LNCaP clone FGC (cell line): ENCODE results near the gene SRMS.
"Not testable (repeated sequence)": the region's sequence is repeated elsewhere in the genome, so short reads cannot be mapped to it uniquely, and the experiment has no call there.

Experiments
- DNase-seq: peaks from one replicate; pipeline ENCODE4 v3.0.0-alpha.2; 2011; ENCODE audit warnings: low read depth
- H3K4me3 ChIP-seq: 2 replicates; pipeline ENCODE4 v1.5.1; 2011; ENCODE audit warnings: mild to moderate bottlenecking, low read depth, low read length, control low read depth
- TF ChIP-seq, protein P1 (sequence below): IDR thresholded peaks from 2 replicates; pipeline ENCODE4 v1.5.1; 2012; ENCODE audit warnings: mild to moderate bottlenecking; ENCODE audit not compliant: control insufficient read depth, insufficient read depth; ENCODE audit errors: extremely low read depth

The SRMS gene

DNA sequence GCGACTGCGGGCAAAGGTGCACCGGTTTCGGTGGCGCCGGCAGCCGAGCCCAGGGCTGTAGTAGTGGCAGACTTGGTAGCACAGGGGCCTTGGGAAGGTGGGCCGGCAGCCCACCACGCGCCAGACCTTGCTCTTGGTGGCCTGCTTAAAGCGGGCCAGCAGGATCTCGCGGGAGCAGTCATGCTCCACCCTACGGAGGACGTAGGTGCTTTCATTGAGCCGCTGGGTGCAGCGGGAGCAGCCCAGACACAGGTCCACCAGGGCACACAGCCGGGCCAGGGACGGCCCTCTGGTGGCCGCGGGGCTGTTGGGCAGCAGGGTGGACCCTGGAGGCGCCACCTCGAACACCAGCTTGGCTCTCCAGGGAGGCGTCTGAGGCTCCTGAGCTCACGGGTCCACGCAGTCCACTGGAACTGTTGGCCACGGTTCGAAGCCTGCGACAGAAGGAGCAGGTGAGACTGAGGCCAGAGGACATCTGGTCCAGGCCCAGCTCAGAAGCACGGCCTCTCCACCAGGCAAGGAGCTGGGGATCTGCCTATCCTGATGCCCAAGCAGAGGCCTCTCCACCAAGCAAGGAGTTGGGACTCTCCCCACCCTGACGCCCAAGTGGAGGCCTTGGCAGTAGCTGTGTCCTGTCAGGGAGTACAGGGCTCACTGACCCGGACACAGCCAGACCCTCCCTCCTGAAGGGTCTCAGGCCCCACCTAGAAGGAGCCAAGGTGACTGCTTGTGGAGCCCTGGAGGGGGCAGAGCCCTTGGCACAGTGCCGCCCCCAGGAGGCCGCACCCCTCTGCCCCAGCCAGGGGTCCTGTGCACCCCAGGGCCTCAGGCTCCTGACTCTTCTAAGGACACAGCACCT is 25.5 kb upstream of the SRMS start:
- no peak for DNase-seq
- peak overlapping the region; percentile 62 for H3K4me3 ChIP-seq
- TF ChIP-seq, protein P1, sequence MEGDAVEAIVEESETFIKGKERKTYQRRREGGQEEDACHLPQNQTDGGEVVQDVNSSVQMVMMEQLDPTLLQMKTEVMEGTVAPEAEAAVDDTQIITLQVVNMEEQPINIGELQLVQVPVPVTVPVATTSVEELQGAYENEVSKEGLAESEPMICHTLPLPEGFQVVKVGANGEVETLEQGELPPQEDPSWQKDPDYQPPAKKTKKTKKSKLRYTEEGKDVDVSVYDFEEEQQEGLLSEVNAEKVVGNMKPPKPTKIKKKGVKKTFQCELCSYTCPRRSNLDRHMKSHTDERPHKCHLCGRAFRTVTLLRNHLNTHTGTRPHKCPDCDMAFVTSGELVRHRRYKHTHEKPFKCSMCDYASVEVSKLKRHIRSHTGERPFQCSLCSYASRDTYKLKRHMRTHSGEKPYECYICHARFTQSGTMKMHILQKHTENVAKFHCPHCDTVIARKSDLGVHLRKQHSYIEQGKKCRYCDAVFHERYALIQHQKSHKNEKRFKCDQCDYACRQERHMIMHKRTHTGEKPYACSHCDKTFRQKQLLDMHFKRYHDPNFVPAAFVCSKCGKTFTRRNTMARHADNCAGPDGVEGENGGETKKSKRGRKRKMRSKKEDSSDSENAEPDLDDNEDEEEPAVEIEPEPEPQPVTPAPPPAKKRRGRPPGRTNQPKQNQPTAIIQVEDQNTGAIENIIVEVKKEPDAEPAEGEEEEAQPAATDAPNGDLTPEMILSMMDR, result peak; percentile 12; the same call in 1 of the 2 replicates

DNA sequence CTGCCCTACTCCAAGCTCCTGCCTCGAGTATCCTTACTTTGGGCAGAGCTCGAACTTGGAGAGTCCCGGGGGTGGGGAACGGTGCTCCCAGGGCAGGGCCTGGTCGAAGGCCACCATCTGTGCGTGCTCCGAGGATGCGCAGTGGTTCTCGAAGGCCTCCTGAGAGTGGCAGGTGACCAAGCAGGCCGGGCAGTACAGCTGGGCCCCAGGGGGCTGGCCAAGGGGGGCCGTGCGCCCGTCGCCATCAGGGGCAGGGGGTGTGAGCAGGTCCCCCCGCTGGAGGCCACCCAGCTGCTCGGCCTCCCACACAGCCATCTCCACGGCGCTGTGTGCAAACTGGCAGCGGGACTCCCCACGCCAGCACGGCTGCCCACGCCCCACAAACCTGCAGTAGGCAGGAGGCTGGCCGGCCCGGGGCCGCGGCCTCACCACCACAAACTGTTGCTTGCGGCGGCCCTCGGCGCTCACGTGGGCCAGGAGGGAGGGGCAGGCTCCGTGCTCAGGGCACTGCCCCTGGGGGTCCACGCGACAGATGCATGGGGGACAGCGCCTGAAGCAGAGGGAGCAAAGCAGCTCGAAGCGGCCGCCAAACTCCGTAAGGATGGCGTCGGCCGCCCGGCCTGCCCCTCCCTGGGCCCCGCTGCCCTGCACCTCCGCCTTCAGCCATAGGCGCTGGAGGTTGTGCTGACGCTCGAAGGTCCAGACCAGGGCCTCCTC is 24.7 kb upstream of the SRMS start:
- TF ChIP-seq, protein P1, result no peak
- DNase-seq, result no peak
- no peak overlapping the region for H3K4me3 ChIP-seq

GRCh38 chr20:63571087-63571478 is 23.5 kb upstream of the SRMS start:
- not testable (repeated sequence) for DNase-seq, H3K4me3 ChIP-seq

- TF ChIP-seq, protein P1, result no peak
- no peak overlapping the region for H3K4me3 ChIP-seq
- DNase-seq, result no peak
Measured at GRCh38 chr20:63570281-63571086, 22.9 kb upstream of the SRMS start.

DNA sequence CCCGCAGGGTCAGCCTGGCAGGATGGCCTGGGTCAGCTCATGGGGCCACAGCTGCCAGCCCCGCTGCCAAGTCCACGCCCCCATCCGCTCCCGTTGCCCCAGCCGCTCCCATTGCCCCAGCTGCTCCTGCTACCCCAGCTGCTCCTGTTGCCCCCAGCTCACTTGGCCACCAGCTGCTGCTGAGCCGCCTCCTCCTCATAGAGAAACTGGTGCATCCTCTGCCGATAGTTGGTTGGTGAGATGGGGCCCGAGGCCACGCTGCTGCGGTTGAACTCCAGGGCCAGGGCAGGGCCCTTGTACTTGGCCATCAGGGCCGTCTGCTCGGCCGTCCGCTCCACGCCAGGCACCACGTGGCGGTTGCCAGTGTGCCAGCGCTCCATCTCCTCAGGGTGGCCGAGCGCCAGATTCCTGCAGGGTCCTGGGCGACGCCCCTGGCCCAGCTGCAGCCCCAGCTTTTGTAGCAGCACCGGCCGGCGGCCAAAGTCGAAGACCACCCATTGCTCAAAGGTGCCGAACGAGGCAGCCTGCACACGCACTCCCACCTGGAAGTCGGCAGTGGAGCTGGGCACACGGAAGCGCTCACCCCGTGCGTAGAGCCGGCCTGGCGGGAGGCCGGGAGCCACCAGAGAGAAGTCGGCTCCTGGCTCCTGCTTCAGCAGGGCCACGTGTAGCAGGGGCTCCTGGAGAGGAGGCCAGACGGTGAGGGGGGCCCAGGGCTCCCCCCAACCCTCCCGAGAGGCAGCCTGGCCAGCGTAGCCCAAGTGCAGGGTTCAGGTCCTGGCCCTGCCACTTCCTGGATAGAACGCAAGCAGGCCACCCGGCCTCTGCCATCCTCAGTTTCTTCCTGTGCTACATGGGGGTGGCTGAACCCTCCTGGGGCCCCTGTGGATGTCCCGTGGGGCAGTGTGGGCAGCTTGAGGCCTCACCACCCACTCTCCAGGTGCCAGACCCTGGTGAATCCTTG is 21.7 kb upstream of the SRMS start:
- H3K4me3 ChIP-seq, result no peak overlapping the region
- TF ChIP-seq, protein P1, result no peak
- no peak for DNase-seq

DNA sequence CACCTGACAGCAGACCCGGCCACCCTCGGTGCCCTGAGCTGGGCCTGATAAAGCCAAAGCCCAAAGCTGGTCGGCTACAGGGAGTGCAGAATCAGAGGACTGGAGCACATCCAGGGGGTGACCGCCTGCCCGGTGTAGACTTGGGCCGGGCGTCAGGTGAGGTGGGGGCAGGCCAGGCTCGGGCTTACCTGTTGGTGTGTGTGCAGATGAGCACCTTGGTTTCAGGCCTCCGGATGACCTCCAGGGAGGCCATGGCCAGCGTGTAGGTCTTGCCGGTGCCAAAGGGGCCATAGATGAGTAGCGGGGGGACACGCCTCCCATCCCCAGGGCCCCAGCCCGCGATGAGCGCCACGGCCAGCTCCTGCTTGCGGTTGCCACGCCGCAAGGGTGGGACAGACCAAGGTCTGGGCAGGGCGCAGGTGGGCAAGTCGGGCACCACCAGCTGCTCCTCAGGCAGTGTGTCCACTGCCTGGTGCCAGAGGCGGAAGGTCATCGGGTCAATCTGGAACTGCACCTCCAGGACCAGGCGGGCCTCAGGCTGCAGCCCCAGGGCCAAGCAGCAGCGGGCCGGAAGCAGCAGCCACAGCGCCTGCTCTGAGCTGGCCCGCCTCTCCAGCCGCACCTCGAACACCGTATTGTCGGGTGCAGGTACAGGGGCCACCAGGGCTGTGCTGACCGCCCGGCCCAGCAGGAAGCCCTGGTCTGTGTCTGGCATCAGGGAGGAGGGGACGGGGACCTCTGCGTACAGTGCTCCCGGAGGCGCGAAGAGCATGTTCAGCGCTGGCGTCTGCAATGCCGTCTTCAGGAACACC is 20.8 kb upstream of the SRMS start:
- no peak for DNase-seq
- TF ChIP-seq, protein P1, result no peak
- no peak overlapping the region for H3K4me3 ChIP-seq
